Activated CD4-positive, alpha-beta memory T cell treated with anti-CD3 and anti-CD28 coated beads for 36 hours (primary cell): Measurements from ENCODE around the gene TOE1. TPM values are rescaled to one million over a fixed set of nuclear protein-coding genes. Genes with fewer than 3 reads are reported as not detected.

Experiments used
- CTCF ChIA-PET: fragments of 350-600 bp; sonication (Branson Sonifier 250); formaldehyde crosslinking; loops from one replicate; lab custom pipeline; 2021; ENCODE audit warnings: antibody characterized with exemption, inconsistent platforms; lab: Charles Lee
- POLR2A ChIA-PET: fragments of 350-600 bp; sonication (Branson Sonifier 250); formaldehyde crosslinking; loops from one replicate; lab custom pipeline; 2021; ENCODE audit warnings: antibody characterized with exemption; lab: Charles Lee
- DNase-seq: peaks from one replicate; pipeline ENCODE4 v3.0.0-alpha.2; 2020
- H3K27ac Mint-ChIP-seq: one replicate; pipeline ENCODE4 v1.8.0; 2021; ENCODE audit warnings: mixed read lengths
- H3K27me3 Mint-ChIP-seq: one replicate; pipeline ENCODE4 v1.8.0; 2021; ENCODE audit warnings: mixed read lengths
- H3K36me3 Mint-ChIP-seq: one replicate; pipeline ENCODE4 v1.8.0; 2021; ENCODE audit warnings: mixed read lengths
- H3K4me1 Mint-ChIP-seq: one replicate; pipeline ENCODE4 v1.8.0; 2021; ENCODE audit warnings: low read depth, mixed read lengths
- H3K4me3 Mint-ChIP-seq: one replicate; pipeline ENCODE4 v1.8.0; 2021; ENCODE audit warnings: mild to moderate bottlenecking, mixed read lengths
- H3K9me3 Mint-ChIP-seq: one replicate; pipeline ENCODE4 v1.8.0; 2021; ENCODE audit warnings: mixed read lengths
- intact Hi-C: fragments of 100-400 bp; cut with micrococcal nuclease; formaldehyde crosslinking; loops from one replicate; pipeline ENCODE4 v1.15.1; 2023
- total RNA-seq, 2 experiments: library from RNA; stranded (reverse); gene quantifications; one replicate each; pipeline ENCODE4 v1.2.3, GENCODE V29; 2021

Gene TOE1
- total RNA-seq, 2 experiments from 2014 or later = 22.8 to 23.1 TPM

DNA sequence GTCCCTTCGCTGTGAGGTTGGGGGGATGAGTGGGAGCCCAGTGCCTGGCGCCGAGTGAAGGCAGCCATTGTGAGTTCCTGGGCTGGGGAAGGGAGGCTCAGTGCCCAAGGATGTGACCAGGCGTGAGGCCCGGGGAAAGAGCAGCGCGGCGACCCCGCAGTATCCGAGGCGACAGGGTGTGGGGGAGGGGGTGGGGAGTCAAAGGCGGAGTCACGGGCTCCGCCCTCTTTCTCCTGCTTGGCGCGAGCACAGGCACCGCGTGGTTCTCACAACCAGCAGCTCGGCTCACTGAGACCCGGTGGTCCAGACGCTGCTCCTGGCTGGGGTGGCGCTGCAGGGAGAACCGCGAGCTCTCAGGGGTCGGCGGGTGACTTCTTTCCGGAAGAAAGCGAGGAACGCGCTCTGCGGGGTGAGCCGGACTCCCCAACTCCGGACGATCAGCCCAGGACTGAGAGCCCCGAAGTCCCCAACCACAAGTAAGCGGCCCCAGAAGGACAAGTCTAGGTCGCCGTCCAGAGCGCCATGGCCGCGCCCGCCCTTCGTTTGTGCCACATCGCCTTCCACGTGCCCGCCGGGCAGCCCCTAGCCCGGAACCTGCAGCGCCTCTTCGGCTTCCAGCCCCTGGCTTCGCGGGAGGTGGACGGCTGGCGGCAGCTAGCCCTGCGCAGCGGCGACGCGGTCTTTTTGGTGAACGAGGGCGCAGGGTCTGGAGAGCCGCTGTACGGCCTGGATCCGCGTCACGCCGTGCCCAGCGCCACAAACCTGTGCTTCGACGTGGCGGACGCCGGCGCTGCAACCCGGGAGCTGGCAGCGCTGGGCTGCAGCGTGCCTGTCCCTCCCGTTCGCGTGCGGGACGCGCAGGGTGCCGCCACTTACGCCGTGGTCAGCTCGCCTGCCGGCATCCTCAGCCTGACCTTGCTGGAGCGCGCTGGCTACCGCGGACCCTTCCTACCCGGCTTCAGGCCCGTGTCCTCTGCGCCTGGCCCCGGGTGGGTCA, 13.0 kb upstream of the TOE1 start, which contains the start of gene HPDL:
Gene HPDL (plus strand): TSS at position 269 of the 997 bp plus-strand sequence. CDS start 254 bp downstream, at position 523.
- ChIA-PET CTCF (interaction anchor here (0.6 to 3.7 kb wide), 9 partner anchors 13 to 314 kb away, joined by 3 to 16 read pairs (median 3); partner anchors contain the start of genes MUTYH, TOE1 and UROD), POLR2A (interaction anchor here (1.0 to 4.7 kb wide), 8 partner anchors 12 to 596 kb away, joined by 3 to 70 read pairs (median 4); partner anchors contain the start of genes HECTD3, MUTYH, PRDX1 and TOE1)
- DNase-seq = peak; percentile 77
- Mint-ChIP-seq H3K4me1 (peaks cover 16% of the 10 kb centered on the region), H3K27me3 (no peaks in the 10 kb centered on the region), H3K4me3 (peak within 1 kb of the TSS; percentile 76), H3K9me3 (no peaks in the 10 kb centered on the region), H3K27ac (peak within 1 kb of the TSS; percentile 45), H3K36me3 (peaks cover 16% of the 10 kb centered on the region)
- intact Hi-C loops = loop anchor here (2.0 kb wide), 1 partner anchor 22 kb away; no protein-coding TSS in a partner anchor

DNA sequence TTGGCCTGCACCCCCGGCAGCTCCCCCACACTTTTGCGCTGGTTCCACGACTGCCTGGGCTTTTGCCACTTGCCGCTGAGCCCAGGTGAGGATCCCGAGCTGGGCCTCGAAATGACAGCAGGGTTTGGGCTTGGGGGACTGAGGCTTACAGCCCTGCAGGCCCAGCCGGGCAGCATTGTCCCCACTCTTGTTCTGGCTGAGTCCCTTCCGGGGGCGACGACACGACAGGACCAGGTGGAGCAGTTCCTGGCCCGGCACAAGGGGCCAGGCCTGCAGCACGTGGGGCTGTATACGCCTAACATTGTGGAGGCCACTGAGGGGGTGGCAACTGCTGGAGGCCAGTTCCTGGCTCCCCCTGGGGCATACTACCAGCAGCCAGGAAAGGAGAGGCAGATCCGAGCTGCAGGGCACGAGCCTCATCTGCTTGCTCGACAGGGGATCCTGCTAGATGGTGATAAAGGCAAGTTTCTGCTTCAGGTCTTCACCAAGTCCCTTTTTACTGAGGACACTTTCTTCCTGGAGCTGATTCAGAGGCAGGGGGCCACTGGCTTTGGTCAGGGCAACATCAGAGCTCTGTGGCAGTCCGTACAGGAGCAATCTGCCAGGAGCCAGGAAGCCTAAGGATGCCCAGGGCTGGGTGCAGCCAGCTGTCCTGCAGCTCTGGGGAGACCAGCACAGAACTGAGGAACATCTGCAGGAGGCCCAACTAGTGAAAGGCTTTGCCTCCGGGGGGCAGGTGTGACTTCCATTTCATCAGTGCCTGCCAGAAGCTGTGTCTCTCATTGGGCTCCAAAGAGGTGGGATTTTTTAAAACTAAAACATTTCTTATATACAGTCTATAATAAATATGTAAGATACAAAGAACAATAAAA, 12.1 kb upstream of the TOE1 start:
- intact Hi-C loops = loop anchor here (1.0 to 2.0 kb wide), 2 partner anchors 11 to 23 kb away; no protein-coding TSS in a partner anchor
- peak overlapping the region; percentile 28 for H3K27ac Mint-ChIP-seq
- peak overlapping the region; percentile 76 for H3K4me3 Mint-ChIP-seq

DNA sequence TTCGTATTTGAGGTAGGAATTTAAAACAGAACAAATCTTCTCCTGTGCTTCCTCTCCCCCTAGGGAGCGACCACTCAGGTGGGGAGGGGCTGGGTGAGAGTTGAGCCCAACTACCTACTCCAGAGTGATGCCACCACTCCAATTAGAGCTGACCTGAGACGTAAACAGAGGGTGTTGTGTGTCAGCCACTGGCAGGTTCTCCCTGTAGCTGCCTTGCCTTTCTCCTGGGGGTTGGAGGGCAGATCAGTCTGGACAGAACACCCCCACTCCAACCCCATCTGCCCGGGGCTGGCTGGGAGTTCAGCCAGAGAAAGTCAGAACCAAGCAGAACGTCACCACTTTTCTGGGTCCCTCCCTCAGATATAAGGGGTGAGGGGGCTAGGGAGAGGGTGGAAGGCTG, 11.3 kb upstream of the TOE1 start:
- H3K27me3 Mint-ChIP-seq = no peaks in the 10 kb centered on the region
- ChIA-PET POLR2A (interaction anchor here (0.6 to 4.7 kb wide), 3 partner anchors 10 to 18 kb away, joined by 3 to 70 read pairs (median 4); partner anchors contain the start of genes MUTYH and TOE1), CTCF (interaction anchor here (3.7 kb wide), 1 partner anchor 25 kb away, joined by 16 read pairs; no protein-coding TSS in a partner anchor)
- intact Hi-C loops = loop anchor here (1.0 kb wide), 1 partner anchor 11 kb away; no protein-coding TSS in a partner anchor
- DNase-seq = no peak
- peaks cover 16% of the 10 kb centered on the region for H3K36me3 Mint-ChIP-seq
- peaks cover 16% of the 10 kb centered on the region for H3K4me1 Mint-ChIP-seq
- H3K9me3 Mint-ChIP-seq = no peaks in the 10 kb centered on the region
- H3K4me3 Mint-ChIP-seq = peak overlapping the region; percentile 51
- no peak overlapping the region for H3K27ac Mint-ChIP-seq

More for the DNA sequence above, 12.1 kb upstream of the TOE1 start:
- ChIA-PET CTCF (interaction anchor here (0.7 to 3.7 kb wide), 7 partner anchors 13 to 315 kb away, joined by 3 to 16 read pairs (median 3); partner anchors contain the start of genes MUTYH, TOE1 and UROD), POLR2A (interaction anchor here (1.4 to 4.7 kb wide), 7 partner anchors 11 to 597 kb away, joined by 3 to 70 read pairs (median 5); partner anchors contain the start of genes HECTD3, MUTYH, PRDX1 and TOE1)
- H3K9me3 Mint-ChIP-seq = no peaks in the 10 kb centered on the region
- no peaks in the 10 kb centered on the region for H3K27me3 Mint-ChIP-seq
- peaks cover 16% of the 10 kb centered on the region for H3K4me1 Mint-ChIP-seq
- H3K36me3 Mint-ChIP-seq = peaks cover 16% of the 10 kb centered on the region
- DNase-seq = no peak

DNA sequence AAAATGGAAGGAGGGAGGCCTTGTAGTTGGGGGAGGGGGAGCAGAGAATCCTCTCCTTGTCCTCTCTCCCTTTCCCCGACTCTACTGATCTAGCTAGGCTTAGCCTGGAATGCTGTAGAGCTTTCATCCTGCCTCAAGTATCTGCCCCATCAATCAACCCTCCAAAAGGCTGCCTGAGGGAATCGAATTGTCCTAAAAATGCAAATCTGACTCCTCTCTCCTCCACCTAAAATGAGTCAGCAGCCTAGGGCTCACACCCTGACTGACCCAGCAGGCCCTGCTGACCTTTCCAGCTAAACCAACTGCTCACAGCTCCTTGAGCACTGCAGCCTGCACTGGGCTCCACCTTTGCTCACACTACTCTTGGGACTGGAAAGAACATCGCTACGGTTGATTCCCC, 10.5 kb upstream of the TOE1 start:
- Mint-ChIP-seq H3K27me3 (no peaks in the 10 kb centered on the region), H3K4me3 (no peak overlapping the region), H3K27ac (no peak overlapping the region), H3K36me3 (peaks cover 16% of the 10 kb centered on the region), H3K4me1 (peaks cover 20% of the 10 kb centered on the region), H3K9me3 (no peaks in the 10 kb centered on the region)
- ChIA-PET CTCF (interaction anchor here (3.7 kb wide), 1 partner anchor 26 kb away, joined by 16 read pairs; no protein-coding TSS in a partner anchor), POLR2A (interaction anchor here (0.6 kb wide), 1 partner anchor 14 kb away, joined by 3 read pairs; no protein-coding TSS in a partner anchor)
- no peak for DNase-seq
- intact Hi-C loops = no loop called here

DNA sequence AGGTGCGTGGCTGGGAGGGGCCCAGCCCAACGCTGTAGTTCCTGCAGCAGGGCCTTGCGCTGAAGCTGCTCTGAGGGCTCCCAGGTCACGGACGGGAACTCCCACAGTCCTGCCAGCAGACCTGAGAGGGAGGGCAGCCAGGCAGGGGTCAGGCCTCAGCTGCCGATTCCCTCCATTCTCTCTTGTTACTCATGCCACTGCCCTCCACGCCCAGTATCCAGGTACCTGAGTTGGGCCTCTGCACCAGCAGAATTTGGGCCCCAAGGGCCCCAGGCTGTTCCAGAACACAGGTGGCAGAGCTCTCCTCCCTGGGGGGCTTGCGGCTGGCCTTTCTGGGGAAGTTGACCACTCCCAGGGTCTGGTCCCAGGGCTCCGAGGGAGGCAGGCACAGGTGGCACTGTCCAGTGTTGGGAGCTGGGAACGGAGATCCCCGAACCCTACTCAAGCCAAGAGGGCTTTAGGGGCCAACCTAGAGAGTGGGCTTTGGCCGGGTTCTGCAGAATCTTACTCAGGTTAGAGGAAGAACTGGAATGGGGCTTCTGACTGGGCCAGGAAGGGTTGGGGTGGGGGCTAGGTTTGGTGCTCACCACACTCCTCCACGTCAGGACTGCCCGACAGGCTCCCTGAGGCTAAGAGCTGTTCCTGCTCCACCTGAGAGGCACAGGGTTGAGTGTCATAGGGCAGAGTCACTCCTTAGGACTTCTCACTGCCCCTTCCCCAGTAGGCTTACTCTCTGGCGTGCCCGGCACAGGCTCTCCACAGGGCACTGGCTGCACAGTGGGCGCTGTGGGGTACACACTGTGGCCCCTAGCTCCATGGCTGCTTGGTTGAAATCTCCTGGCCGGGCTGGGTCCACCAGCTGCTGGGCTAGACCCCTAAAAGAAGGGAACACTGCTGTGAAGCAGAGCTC, 8.3 kb upstream of the TOE1 start:
- H3K27ac Mint-ChIP-seq = no peak overlapping the region
- H3K27me3 Mint-ChIP-seq = no peaks in the 10 kb centered on the region
- peaks cover 23% of the 10 kb centered on the region for H3K4me1 Mint-ChIP-seq
- H3K4me3 Mint-ChIP-seq = no peak overlapping the region
- H3K36me3 Mint-ChIP-seq = peaks cover 16% of the 10 kb centered on the region
- H3K9me3 Mint-ChIP-seq = no peaks in the 10 kb centered on the region
- POLR2A ChIA-PET = interaction anchor here (1.1 kb wide), 1 partner anchor 27 kb away, joined by 3 read pairs; no protein-coding TSS in a partner anchor
- no peak for DNase-seq
- CTCF ChIA-PET = no interaction called here
- intact Hi-C loops = no loop called here

DNA sequence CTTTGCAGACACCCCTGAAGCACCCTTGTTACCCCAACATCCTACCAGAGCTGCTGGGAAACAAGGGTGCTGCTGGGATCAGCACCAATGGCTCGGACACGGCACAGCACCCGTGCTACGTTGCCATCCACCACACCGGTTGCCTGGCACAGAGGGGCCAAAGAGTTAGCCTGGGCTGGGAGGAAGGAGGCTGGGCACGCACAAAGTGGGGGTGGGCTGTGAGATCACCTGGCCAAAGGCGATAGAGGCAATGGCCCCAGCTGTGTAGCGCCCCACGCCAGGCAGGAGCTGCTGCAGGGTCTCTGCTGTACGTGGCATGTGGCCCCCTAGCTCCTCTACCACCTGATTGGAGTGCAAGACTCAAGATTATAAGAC, 7.6 kb upstream of the TOE1 start:
- Mint-ChIP-seq H3K36me3 (peaks cover 16% of the 10 kb centered on the region), H3K4me1 (peaks cover 23% of the 10 kb centered on the region), H3K4me3 (no peak overlapping the region), H3K9me3 (no peaks in the 10 kb centered on the region), H3K27me3 (no peaks in the 10 kb centered on the region), H3K27ac (no peak overlapping the region)
- POLR2A ChIA-PET = no interaction called here
- intact Hi-C loops = no loop called here
- DNase-seq = no peak
- CTCF ChIA-PET = no interaction called here

DNA sequence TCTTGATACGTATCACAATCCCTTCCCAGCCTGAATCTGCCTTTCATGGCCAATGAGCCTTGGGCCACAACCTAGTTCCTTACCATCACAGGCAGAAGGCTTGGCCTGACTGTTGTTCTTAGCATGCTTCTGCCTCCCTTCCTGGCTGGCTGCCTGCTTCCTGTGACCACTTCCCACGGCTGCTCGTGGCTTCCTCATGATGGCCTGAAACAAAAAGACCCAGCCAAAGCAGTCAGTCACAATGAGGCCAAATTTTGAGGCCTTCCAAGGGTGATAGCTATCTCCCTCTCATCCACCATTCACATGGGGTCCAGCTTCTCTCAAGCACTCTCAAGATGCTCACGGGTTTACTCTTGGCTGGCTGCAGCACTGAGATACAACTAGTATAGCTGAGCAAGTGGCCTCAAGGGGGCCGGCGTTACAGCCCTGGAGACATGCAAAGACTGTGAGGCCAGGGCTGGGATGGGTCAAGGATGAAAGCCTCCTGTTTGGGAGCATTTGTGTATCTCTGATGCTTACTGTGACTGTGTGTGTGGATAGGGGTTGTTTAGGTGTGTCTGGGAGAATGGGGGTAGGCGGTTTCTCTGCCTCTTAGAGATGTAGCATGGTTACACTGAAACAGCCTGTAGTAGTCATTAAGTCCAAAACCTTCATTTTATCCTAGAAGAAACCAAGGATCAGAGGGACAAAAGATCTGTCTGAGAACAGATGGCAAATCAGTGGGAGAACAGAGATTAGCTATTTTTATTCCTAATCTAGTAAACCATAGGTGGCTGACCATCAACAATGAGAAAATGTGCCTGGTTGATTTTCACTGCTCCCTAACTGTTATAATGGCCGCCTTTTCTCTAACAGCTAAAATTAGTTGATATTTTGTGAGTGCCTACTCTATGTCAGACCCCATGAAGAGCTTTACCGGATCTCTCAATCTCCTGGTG, 5.4 kb upstream of the TOE1 start:
- intact Hi-C loops = no loop called here
- no peaks in the 10 kb centered on the region for H3K9me3 Mint-ChIP-seq
- DNase-seq = no peak
- H3K36me3 Mint-ChIP-seq = peaks cover 16% of the 10 kb centered on the region
- ChIA-PET CTCF (interaction anchor here (1.2 kb wide), 1 partner anchor 35 kb away, joined by 4 read pairs; no protein-coding TSS in a partner anchor), POLR2A (no interaction called here)
- H3K27ac Mint-ChIP-seq = no peak overlapping the region
- peaks cover 21% of the 10 kb centered on the region for H3K4me1 Mint-ChIP-seq
- no peak overlapping the region for H3K4me3 Mint-ChIP-seq
- no peaks in the 10 kb centered on the region for H3K27me3 Mint-ChIP-seq

DNA sequence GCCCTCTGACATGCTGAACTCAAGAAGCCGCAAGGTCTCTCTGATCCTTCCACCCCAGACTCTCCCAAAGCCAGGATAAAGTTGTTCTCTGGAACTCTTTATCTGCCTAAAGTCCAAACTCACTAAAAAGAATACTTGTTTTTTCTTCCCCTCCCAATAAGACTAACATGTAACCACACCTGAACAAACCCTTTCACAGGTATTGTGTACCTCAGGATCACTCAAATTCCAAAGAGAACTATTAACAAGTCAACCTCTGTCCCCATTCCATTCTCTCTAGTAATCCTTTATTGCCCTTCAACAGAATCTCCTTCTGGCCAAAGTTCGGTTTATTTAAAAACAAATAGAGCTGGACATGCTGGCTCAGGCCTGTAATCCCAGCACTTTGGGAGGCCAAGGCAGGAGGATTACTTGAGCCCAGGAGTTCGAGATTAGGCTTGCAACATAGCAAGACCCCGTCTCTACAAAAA, 4.1 kb upstream of the TOE1 start:
- no peak overlapping the region for H3K27ac Mint-ChIP-seq
- H3K9me3 Mint-ChIP-seq = no peaks in the 10 kb centered on the region
- ChIA-PET CTCF (no interaction called here), POLR2A (interaction anchor here (5.7 kb wide), 1 partner anchor 9 kb away, joined by 70 read pairs; the partner anchor contains the start of gene HPDL)
- H3K4me3 Mint-ChIP-seq = no peak overlapping the region
- intact Hi-C loops = no loop called here
- DNase-seq = no peak
- no peaks in the 10 kb centered on the region for H3K27me3 Mint-ChIP-seq
- H3K4me1 Mint-ChIP-seq = peaks cover 19% of the 10 kb centered on the region
- H3K36me3 Mint-ChIP-seq = peaks cover 19% of the 10 kb centered on the region

DNA sequence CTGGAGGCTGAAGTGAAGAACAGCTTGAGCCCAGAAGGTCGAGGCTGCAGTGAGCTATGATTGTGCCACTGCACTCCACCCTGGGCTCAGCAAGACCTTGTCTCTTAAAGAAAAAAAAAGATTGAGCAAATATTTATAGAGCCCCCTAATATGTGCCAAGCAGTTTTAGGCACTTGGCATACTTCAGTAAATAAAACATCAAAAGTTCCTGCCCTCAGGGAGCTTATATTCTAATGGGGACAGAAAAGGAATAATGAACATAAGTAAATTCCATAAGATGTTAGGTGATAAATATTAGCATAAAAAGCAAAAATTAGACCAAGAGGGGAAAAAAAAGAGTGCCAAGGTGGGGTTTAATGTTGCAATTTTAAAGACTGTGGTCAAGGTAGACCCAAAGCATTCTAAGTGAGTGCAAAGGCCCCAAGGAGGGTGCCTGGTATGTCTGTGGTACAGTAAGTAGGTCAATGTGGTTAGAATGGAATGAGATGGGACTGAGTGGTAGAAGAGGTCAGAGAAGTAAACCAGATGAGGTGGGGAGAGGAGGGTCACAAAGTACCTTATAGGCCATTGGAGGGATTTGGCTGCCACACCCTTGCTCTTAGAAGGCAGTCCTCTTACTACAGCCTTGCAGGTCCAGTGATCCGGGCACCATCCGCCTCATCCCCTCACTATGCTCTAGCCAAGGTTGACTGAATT, 2.2 kb upstream of the TOE1 start:
- CTCF ChIA-PET = interaction anchor here (0.7 kb wide), 1 partner anchor 13 kb away, joined by 3 read pairs; no protein-coding TSS in a partner anchor
- Mint-ChIP-seq H3K36me3 (peaks cover 34% of the 10 kb centered on the region), H3K4me1 (peaks cover 38% of the 10 kb centered on the region), H3K4me3 (no peak overlapping the region), H3K27me3 (no peaks in the 10 kb centered on the region), H3K27ac (peak overlapping the region; percentile 98), H3K9me3 (no peaks in the 10 kb centered on the region)
- POLR2A ChIA-PET = interaction anchor here (0.6 to 5.7 kb wide), 3 partner anchors 11 to 568 kb away, joined by 3 to 70 read pairs (median 56); partner anchors contain the start of gene HPDL
- intact Hi-C loops = no loop called here
- no peak for DNase-seq
